Heart left ventricle (tissue), 16 donors: ENCODE results near the gene GALNT9. TPM values are rescaled to one million over a fixed set of nuclear protein-coding genes. Genes with fewer than 3 reads are reported as not detected.

Experiments used
- ATAC-seq, 4 donors: fragments of 200-7000 bp; cut with Tn5 transposase; one replicate each; pipeline ENCODE4 v1.9.1; 2020 to 2022; ENCODE audit warnings: moderate library complexity in 4 of 4, mild to moderate bottlenecking in 3 of 4, moderate number of reproducible peaks in 1 of 4
- DNase-seq, 5 donors: peaks; one replicate each; pipeline ENCODE4 v3.0.0-alpha.2; 2020
- H3K27ac ChIP-seq, 12 donors: fragments of 200-600 bp; sonication (generic) in 4 of 12; one replicate each; pipeline versions ENCODE4 v1.5.0 to v1.8.0; 2016 to 2022; ENCODE audit warnings: mild to moderate bottlenecking in 2 of 12
- H3K27me3 ChIP-seq, 9 donors: fragments of 200-600 bp; sonication (generic) in 2 of 9; one replicate each; pipeline versions ENCODE4 v1.5.1 to v1.8.0; 2016 to 2022; ENCODE audit warnings: mild to moderate bottlenecking in 3 of 9
- H3K36me3 ChIP-seq, 9 donors: fragments of 200-600 bp; sonication (generic) in 2 of 9; one replicate each; pipeline versions ENCODE4 v1.5.0 to v1.8.0; 2018 to 2022; ENCODE audit warnings: mild to moderate bottlenecking in 2 of 9
- H3K4me1 ChIP-seq, 12 donors: fragments of 200-600 bp; sonication (generic) in 4 of 12; one replicate each; pipeline versions ENCODE4 v1.5.0 to v1.8.0; 2016 to 2022; ENCODE audit warnings: mild to moderate bottlenecking in 3 of 12
- H3K4me3 ChIP-seq, 12 donors: fragments of 200-600 bp; sonication (generic) in 4 of 12; one replicate each; pipeline versions ENCODE4 v1.5.0 to v1.8.0; 2017 to 2022; ENCODE audit warnings: mild to moderate bottlenecking in 9 of 12, moderate library complexity in 4 of 12
- H3K9me3 ChIP-seq, 12 donors: fragments of 200-600 bp; sonication (generic) in 4 of 12; one replicate each; pipeline versions ENCODE4 v1.5.0 to v1.8.0; 2016 to 2022; ENCODE audit warnings: mild to moderate bottlenecking in 1 of 12
- CTCF ChIP-seq, 12 donors: fragments of 200-600 bp; sonication (generic) in 4 of 12; IDR thresholded peaks; one replicate each; pipeline versions ENCODE4 v1.5.0 to v1.8.0; 2018 to 2022; ENCODE audit warnings: antibody characterized with exemption in 12 of 12, mild to moderate bottlenecking in 5 of 12
- POLR2A ChIP-seq, 2 donors: fragments of 450-650 bp; IDR thresholded peaks; one replicate each; pipeline ENCODE4 v1.6.1; 2017; ENCODE audit warnings: antibody characterized with exemption in 2 of 2, mild to moderate bottlenecking in 2 of 2, moderate library complexity in 2 of 2
- WGBS, 4 donors: extraction: QIAGEN DNeasy Blood & Tissue Kit in 2 of 4; methylation state at CpG; one replicate each; pipeline versions ENCODE4 v1.1.5 to v1.1.7; 2013 to 2018; 5-methylcytosine and 5-hydroxymethylcytosine counted together
- intact Hi-C, 10 donors: fragments of 100-400 bp; cut with DNase I; formaldehyde crosslinking; loops; one replicate each; pipeline versions ENCODE4 v1.11.1 to v1.14.2; 2022
- polyA plus RNA-seq, 2 donors: library from polyadenylated mRNA; stranded (reverse); fragments of 200-250 nt; gene quantifications; one replicate each; pipeline ENCODE4 v1.2.3, GENCODE V29; 2013
- total RNA-seq, 9 donors: library from RNA; depleted of rRNA in 2 of 9; stranded (reverse); fragments of >200 nt in 2 of 9; fragmentation: NEBNext Ultra II Directional in 3 of 9; extraction: Animal tissue kit (Norgen Biotek cat#: 25700) in 3 of 9; gene quantifications; one replicate each; pipeline versions ENCODE4 v1.1.0 to v1.2.4, GENCODE V29; 2016 to 2023
- donor health status: ischemic (EF 13 %, LVEDD 7.1; RV severe dilation, severe dysfunction).
- donor health status: healthy with polysubstance abuse.
- donor health status: DM: no; HTN: yes; CAD: no.
- donor health status: DM: no; HTN: no; CAD: no.
- donor health status: ischemic (EF 25% LVEDD 6.9; RV normal size, moderate dysfunction).
- donor health status: ischemic (EF 25% LVEDD 5.7; RV mildly dilated, moderate dysfunction).
- donor health status: healthy.
- donor health status: DM: yes; HTN: yes; CAD: no.
- donor health status: ischemic (EF 35%, LVEDD 5.7; RV mildly dilated, moderate dysfunction).
- donor health status: nonischemic (EF 11% LVEDD 7.7; RV severe dilation, severe dysfunction).
- donor health status: DM: yes; HTN: yes; CAD: no.
- donor health status: PGD.
- donor health status: ischemic (EF 29% LVEDD 5.4; RV normal size, mild dysfunction).
- donor health status: nonischemic (EF 23%, LVEDD 6.1; RV moderate dilation, normal function).

GALNT9 gene
- total and polyA plus RNA-seq, 11 donors = 10.3 TPM; not detected in 10

DNA sequence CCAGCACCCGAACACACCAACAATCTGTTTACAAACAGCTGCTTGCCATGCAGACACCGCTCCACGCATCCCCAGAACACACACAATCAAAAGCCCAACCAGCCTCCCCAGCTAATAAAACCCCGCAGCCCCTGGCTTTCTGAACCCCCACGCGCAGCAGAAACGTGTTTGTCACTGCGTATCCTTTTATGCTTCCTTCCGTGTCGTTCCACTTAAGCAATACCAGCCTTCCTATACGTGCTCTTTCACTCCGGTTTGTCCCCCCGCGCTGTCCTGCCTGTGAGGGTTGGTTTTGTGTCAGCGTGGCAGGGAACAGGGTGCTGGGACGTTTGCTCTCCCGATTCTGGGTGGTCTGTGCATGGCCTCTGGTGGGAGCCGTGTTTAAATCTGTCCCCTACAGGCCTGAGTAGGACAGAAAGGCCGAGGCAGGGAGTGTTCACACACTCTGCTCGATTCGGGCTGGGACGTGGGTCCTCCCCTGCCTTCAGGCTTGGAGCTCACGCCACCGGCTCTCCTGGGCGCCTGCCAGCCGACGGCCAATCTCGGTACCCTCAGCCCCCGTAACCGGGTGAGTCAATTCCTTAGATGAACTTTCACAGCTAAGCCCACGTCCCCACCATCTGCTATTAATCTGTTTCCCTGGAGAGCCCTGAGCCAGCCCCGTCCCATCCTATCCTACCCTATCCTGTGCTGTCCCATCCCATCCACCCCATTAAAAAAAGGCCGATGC is 125.2 kb downstream of the GALNT9 start:
- Histone ChIP-seq H3K27ac (no peak overlapping the region), H3K4me1 (peaks cover 0 to 11% (median 0%) of the 10 kb centered on the region in 12 donors), H3K27me3 (peaks cover 21 to 68% (median 36%) of the 10 kb centered on the region in 9 donors), H3K9me3 (peaks cover 0 to 7% (median 0%) of the 10 kb centered on the region in 12 donors), H3K36me3 (no peaks in the 10 kb centered on the region), H3K4me3 (no peak overlapping the region)
- TF ChIP-seq CTCF (IDR thresholded peaks at IDR 0.05) (no peak), POLR2A (IDR thresholded peaks at IDR 0.05) (no peak)
- 66 to 73% (median 70%) methylated on average over 30 to 33 of the region's 33 CpGs for WGBS, 4 donors
- DNase-seq (no peak), ATAC-seq (no peak)
- intact Hi-C loops = no loop called here

GRCh38 chr12:132202929-132203721 is 126.3 kb downstream of the GALNT9 start:
- ATAC-seq (no peak), DNase-seq (peak in 1 of 5 donors; percentile 36)
- TF ChIP-seq CTCF (IDR thresholded peaks at IDR 0.05) (no peak), POLR2A (IDR thresholded peaks at IDR 0.05) (no peak)
- H3K9me3 ChIP-seq = peaks cover 0 to 1% (median 0%) of the 10 kb centered on the region in 12 donors
- H3K27ac ChIP-seq = no peak overlapping the region
- no peaks in the 10 kb centered on the region for H3K36me3 ChIP-seq
- WGBS, 4 donors = 80 to 85% (median 81%) methylated on average over 37 to 42 of the region's 42 CpGs
- H3K4me3 ChIP-seq = no peak overlapping the region
- H3K4me1 ChIP-seq = peaks cover 0 to 11% (median 0%) of the 10 kb centered on the region in 12 donors
- intact Hi-C loops = no loop called here
- peaks cover 21 to 73% (median 36%) of the 10 kb centered on the region in 9 donors for H3K27me3 ChIP-seq

- 78 to 88% (median 82%) methylated on average over 8 to 23 of the region's 23 CpGs for WGBS, 4 donors
- peak in 1 of 5 donors; percentile 40 for DNase-seq
- peaks cover 21 to 58% (median 32%) of the 10 kb centered on the region in 9 donors for H3K27me3 ChIP-seq
Measured at GRCh38 chr12:132201391-132202120, 127.8 kb downstream of the GALNT9 start.

More at GRCh38 chr12:132201391-132202120, 127.8 kb downstream of the GALNT9 start:
- intact Hi-C loops = no loop called here
- Histone ChIP-seq H3K4me3 (no peak overlapping the region), H3K27ac (no peak overlapping the region), H3K9me3 (no peaks in the 10 kb centered on the region), H3K36me3 (no peaks in the 10 kb centered on the region), H3K4me1 (peaks cover 0 to 11% (median 0%) of the 10 kb centered on the region in 12 donors)
- ATAC-seq = no peak
- TF ChIP-seq POLR2A (IDR thresholded peaks at IDR 0.05) = no peak
- TF ChIP-seq CTCF (IDR thresholded peaks at IDR 0.05) = no peak
